PC-3 (cell line): ENCODE data around the gene DCHS1. TPM values are rescaled to one million over a fixed set of nuclear protein-coding genes. Genes with fewer than 3 reads are reported as not detected.

Source experiments
- ATAC-seq: fragments of 200-7000 bp; cut with Tn5 transposase; 2 replicates; pipeline ENCODE4 v1.9.1; 2020; ENCODE audit warnings: mild to moderate bottlenecking, moderate library complexity
- BruUV-seq: library from RNA; stranded (reverse); fragments of 400-500 nt; replicated peaks from 2 replicates; lab custom pipeline; 2021; lab: Mats Ljungman, UMichigan
- CTCF ChIA-PET: fragments of 300-600 bp; sonication (Branson Sonifier 250); formaldehyde crosslinking; loops from one replicate; lab custom pipeline; 2022; ENCODE audit warnings: antibody characterized with exemption; lab: Charles Lee
- POLR2A ChIA-PET: fragments of 300-600 bp; sonication (Branson Sonifier 250); formaldehyde crosslinking; loops from one replicate; lab custom pipeline; 2022; ENCODE audit warnings: antibody characterized with exemption; ENCODE audit not compliant: unreplicated experiment; lab: Charles Lee
- DNase-seq: peaks from one replicate; pipeline ENCODE4 v3.0.0-alpha.2; 2015
- H2AFZ ChIP-seq: fragments of 300-600 bp; sonication (generic); 2 replicates; pipeline ENCODE4 v1.6.0; 2016; ENCODE audit warnings: antibody characterized with exemption, low read length
- H3F3A ChIP-seq: fragments of 300-600 bp; sonication (generic); one replicate; pipeline ENCODE4 v1.6.0; 2017; ENCODE audit warnings: antibody characterized with exemption, low read length, control low read depth, mild to moderate bottlenecking; ENCODE audit not compliant: unreplicated experiment
- H3K27ac ChIP-seq: fragments of 300-600 bp; sonication (generic); 2 replicates; pipeline ENCODE4 v1.5.1; 2016; ENCODE audit warnings: mild to moderate bottlenecking, low read length
- H3K27me3 ChIP-seq: fragments of 300-600 bp; sonication (generic); 2 replicates; pipeline ENCODE4 v1.6.1; 2016; ENCODE audit warnings: low read length, mixed read lengths
- H3K36me3 ChIP-seq: fragments of 300-600 bp; sonication (generic); 2 replicates; pipeline ENCODE4 v1.6.1; 2016; ENCODE audit warnings: low read depth, mixed run types, low read length, mixed read lengths
- H3K4me1 ChIP-seq: fragments of 300-600 bp; sonication (generic); 2 replicates; pipeline ENCODE4 v1.5.1; 2016; ENCODE audit warnings: low read length; ENCODE audit not compliant: insufficient read depth
- H3K4me2 ChIP-seq: fragments of 300-600 bp; sonication (generic); 2 replicates; pipeline ENCODE4 v1.6.0; 2016; ENCODE audit warnings: low read length
- H3K4me3 ChIP-seq: fragments of 300-600 bp; sonication (generic); 2 replicates; pipeline ENCODE4 v1.5.1; 2016; ENCODE audit warnings: mild to moderate bottlenecking, low read length, mixed read lengths
- H3K79me2 ChIP-seq: fragments of 300-600 bp; sonication (generic); 2 replicates; pipeline ENCODE4 v1.6.1; 2017; ENCODE audit warnings: low read length, mixed read lengths
- H3K9ac ChIP-seq: fragments of 300-600 bp; sonication (generic); 2 replicates; pipeline ENCODE4 v1.6.0; 2016; ENCODE audit warnings: mild to moderate bottlenecking, low read length
- H3K9me2 ChIP-seq: fragments of 300-600 bp; sonication (generic); replicated peaks from 2 replicates; pipeline ENCODE4 v1.6.1; 2016; ENCODE audit warnings: mixed run types, low read length, mixed read lengths
- H3K9me3 ChIP-seq: fragments of 300-600 bp; sonication (generic); 2 replicates; pipeline ENCODE4 v1.6.1; 2016; ENCODE audit warnings: low read length, mixed read lengths
- H4K20me1 ChIP-seq: fragments of 300-600 bp; sonication (generic); 2 replicates; pipeline ENCODE4 v1.6.1; 2016; ENCODE audit warnings: low read length, mixed read lengths
- CTCF ChIP-seq: fragments of 300-600 bp; sonication (generic); conservative IDR thresholded peaks from 2 replicates; pipeline ENCODE4 v1.5.1; 2017; ENCODE audit warnings: antibody characterized with exemption, low read depth, mild to moderate bottlenecking, low read length
- EZH2 ChIP-seq: fragments of 300-600 bp; sonication (generic); IDR thresholded peaks from one replicate; pipeline ENCODE4 v1.6.1; 2017; ENCODE audit warnings: antibody characterized with exemption, mild to moderate bottlenecking, low read length; ENCODE audit not compliant: unreplicated experiment
- EZH2phosphoT487 ChIP-seq: fragments of 300-600 bp; sonication (generic); IDR thresholded peaks from 2 replicates; pipeline ENCODE4 v1.6.1; 2018; ENCODE audit warnings: mild to moderate bottlenecking, antibody characterized with exemption, low read length, borderline replicate concordance
- intact Hi-C: fragments of 100-400 bp; cut with micrococcal nuclease; formaldehyde crosslinking; loops from 2 replicates; pipeline ENCODE4 v1.9.0; 2023
- total RNA-seq: library from RNA; depleted of rRNA; stranded (reverse); fragments of >200 nt; gene quantifications from 2 replicates; pipeline ENCODE4 v1.2.3, GENCODE V29; 2014

The DCHS1 gene
- total RNA-seq, 1 experiment from 2014 or later = under 0.01 TPM

GRCh38 chr11:6636480-6636879, 19.1 kb downstream of the DCHS1 start:
- Histone ChIP-seq H4K20me1 (no peaks in the 10 kb centered on the region), H3K27me3 (no peaks in the 10 kb centered on the region), H3K9me2 (no peaks in the 10 kb centered on the region), H3K27ac (no peak overlapping the region), H3K4me1 (no peaks in the 10 kb centered on the region), H3K4me3 (no peak overlapping the region), H3K4me2 (no peak overlapping the region), H3K36me3 (no peaks in the 10 kb centered on the region), H2AFZ (no peak overlapping the region), H3F3A (no peaks in the 10 kb centered on the region), H3K79me2 (no peaks in the 10 kb centered on the region), H3K9me3 (no peaks in the 10 kb centered on the region), H3K9ac (no peak overlapping the region)
- DNase-seq = no peak
- TF ChIP-seq CTCF (no peak), EZH2 (no peak), EZH2phosphoT487 (no peak)
- intact Hi-C loops = no loop called here
- ChIA-PET POLR2A (no interaction called here), CTCF (no interaction called here)
- ATAC-seq = no peak
- BruUV-seq = no TSS peak

GRCh38 chr11:6635082-6635932, 20.3 kb downstream of the DCHS1 start:
- no TSS peak for BruUV-seq
- ChIA-PET POLR2A (no interaction called here), CTCF (no interaction called here)
- Histone ChIP-seq H3K4me3 (no peak overlapping the region), H3K9ac (no peak overlapping the region), H3K27me3 (no peaks in the 10 kb centered on the region), H3K4me1 (no peaks in the 10 kb centered on the region), H2AFZ (no peak overlapping the region), H3K4me2 (no peak overlapping the region), H3K36me3 (no peaks in the 10 kb centered on the region), H3K9me2 (no peaks in the 10 kb centered on the region), H3K79me2 (no peaks in the 10 kb centered on the region), H3K9me3 (no peaks in the 10 kb centered on the region), H3K27ac (no peak overlapping the region), H4K20me1 (no peaks in the 10 kb centered on the region), H3F3A (no peaks in the 10 kb centered on the region)
- intact Hi-C loops = no loop called here
- ATAC-seq (no peak), DNase-seq (no peak)
- TF ChIP-seq EZH2phosphoT487 = no peak
- TF ChIP-seq EZH2 = no peak
- TF ChIP-seq CTCF = no peak

GRCh38 chr11:6634534-6634933, 21.1 kb downstream of the DCHS1 start:
- H3K9me2 ChIP-seq = no peaks in the 10 kb centered on the region
- no peaks in the 10 kb centered on the region for H3F3A ChIP-seq
- ChIA-PET POLR2A (no interaction called here), CTCF (no interaction called here)
- no peaks in the 10 kb centered on the region for H4K20me1 ChIP-seq
- H3K4me3 ChIP-seq = no peak overlapping the region
- no peak overlapping the region for H3K4me2 ChIP-seq
- TF ChIP-seq CTCF = no peak
- no peak for TF ChIP-seq EZH2
- no peak for TF ChIP-seq EZH2phosphoT487
- H3K79me2 ChIP-seq = no peaks in the 10 kb centered on the region
- intact Hi-C loops = no loop called here
- no peaks in the 10 kb centered on the region for H3K36me3 ChIP-seq
- no TSS peak for BruUV-seq
- no peaks in the 10 kb centered on the region for H3K9me3 ChIP-seq
- ATAC-seq = no peak
- no peaks in the 10 kb centered on the region for H3K4me1 ChIP-seq
- H3K27me3 ChIP-seq = no peaks in the 10 kb centered on the region
- no peak for DNase-seq
- H2AFZ ChIP-seq = no peak overlapping the region
- H3K27ac ChIP-seq = no peak overlapping the region
- H3K9ac ChIP-seq = no peak overlapping the region
